Inflammatory macrophage (primary cell): ENCODE results near the gene CA9.

Experiments
- DNase-seq, 2 donors: peaks; one replicate each; pipeline ENCODE4 v3.0.0-alpha.2; 2020 to 2022

CA9 gene

DNA sequence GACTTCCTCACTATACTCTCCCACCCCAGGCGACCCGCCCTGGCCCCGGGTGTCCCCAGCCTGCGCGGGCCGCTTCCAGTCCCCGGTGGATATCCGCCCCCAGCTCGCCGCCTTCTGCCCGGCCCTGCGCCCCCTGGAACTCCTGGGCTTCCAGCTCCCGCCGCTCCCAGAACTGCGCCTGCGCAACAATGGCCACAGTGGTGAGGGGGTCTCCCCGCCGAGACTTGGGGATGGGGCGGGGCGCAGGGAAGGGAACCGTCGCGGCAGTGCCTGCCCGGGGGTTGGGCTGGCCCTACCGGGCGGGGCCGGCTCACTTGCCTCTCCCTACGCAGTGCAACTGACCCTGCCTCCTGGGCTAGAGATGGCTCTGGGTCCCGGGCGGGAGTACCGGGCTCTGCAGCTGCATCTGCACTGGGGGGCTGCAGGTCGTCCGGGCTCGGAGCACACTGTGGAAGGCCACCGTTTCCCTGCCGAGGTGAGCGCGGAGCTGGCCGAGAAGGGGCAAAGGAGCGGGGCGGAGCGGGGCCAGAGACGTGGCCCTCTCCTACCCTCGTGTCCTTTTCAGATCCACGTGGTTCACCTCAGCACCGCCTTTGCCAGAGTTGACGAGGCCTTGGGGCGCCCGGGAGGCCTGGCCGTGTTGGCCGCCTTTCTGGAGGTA is 2.1 kb downstream of the CA9 start:
- DNase-seq = no peak

DNA sequence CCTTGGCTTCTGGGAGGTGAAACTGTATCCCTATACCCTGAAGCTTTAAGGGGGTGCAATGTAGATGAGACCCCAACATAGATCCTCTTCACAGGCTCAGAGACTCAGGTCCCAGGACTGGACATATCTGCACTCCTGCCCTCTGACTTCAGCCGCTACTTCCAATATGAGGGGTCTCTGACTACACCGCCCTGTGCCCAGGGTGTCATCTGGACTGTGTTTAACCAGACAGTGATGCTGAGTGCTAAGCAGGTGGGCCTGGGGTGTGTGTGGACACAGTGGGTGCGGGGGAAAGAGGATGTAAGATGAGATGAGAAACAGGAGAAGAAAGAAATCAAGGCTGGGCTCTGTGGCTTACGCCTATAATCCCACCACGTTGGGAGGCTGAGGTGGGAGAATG is 5.4 kb downstream of the CA9 start:
- DNase-seq = no peak

DNA sequence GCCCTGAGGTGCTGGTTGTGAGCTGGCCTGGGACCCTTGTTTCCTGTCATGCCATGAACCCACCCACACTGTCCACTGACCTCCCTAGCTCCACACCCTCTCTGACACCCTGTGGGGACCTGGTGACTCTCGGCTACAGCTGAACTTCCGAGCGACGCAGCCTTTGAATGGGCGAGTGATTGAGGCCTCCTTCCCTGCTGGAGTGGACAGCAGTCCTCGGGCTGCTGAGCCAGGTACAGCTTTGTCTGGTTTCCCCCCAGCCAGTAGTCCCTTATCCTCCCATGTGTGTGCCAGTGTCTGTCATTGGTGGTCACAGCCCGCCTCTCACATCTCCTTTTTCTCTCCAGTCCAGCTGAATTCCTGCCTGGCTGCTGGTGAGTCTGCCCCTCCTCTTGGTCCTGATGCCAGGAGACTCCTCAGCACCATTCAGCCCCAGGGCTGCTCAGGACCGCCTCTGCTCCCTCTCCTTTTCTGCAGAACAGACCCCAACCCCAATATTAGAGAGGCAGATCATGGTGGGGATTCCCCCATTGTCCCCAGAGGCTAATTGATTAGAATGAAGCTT is 6.1 kb downstream of the CA9 start:
- no peak for DNase-seq

DNA sequence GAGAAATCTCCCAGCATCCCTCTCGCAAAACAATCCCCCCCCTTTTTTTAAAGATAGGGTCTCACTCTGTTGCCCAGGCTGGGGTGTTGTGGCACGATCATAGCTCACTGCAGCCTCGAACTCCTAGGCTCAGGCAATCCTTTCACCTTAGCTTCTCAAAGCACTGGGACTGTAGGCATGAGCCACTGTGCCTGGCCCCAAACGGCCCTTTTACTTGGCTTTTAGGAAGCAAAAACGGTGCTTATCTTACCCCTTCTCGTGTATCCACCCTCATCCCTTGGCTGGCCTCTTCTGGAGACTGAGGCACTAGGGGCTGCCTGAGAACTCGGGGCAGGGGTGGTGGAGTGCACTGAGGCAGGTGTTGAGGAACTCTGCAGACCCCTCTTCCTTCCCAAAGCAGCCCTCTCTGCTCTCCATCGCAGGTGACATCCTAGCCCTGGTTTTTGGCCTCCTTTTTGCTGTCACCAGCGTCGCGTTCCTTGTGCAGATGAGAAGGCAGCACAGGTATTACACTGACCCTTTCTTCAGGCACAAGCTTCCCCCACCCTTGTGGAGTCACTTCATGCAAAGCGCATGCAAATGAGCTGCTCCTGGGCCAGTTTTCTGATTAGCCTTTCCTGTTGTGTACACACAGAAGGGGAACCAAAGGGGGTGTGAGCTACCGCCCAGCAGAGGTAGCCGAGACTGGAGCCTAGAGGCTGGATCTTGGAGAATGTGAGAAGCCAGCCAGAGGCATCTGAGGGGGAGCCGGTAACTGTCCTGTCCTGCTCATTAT is 6.8 kb downstream of the CA9 start:
- no peak for DNase-seq

DNA sequence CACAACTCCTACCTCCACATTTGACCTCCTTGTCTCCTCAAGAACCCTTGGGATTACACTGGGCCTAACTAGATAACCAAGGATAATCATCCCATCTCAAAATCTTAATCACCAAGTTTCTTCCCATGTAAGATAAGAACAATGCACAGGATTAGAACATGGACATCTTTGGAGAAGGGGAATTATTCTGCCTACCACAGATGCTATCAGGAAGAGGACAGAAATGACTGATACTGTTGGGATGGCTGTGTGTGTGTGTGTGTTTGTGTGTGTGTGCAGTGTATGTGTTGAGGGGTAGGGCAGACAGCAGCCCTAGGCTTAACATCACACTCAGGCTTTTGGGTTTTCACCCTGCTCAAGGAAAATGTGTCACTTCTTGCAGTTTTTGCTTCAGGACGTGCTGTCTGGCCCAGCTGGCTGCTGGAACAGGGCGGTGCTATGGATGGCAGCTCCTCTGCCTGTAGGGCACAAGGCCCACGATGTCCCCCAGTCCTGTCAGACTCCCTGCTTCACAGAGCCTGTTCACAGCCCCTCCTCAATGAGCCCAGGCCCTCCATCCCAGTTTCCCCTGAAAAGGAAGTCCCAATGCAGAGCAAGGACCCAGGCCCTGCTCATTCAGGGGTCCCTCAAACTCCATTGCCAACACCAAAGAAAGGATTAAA is 7.7 kb downstream of the CA9 start:
- no peak for DNase-seq

DNA sequence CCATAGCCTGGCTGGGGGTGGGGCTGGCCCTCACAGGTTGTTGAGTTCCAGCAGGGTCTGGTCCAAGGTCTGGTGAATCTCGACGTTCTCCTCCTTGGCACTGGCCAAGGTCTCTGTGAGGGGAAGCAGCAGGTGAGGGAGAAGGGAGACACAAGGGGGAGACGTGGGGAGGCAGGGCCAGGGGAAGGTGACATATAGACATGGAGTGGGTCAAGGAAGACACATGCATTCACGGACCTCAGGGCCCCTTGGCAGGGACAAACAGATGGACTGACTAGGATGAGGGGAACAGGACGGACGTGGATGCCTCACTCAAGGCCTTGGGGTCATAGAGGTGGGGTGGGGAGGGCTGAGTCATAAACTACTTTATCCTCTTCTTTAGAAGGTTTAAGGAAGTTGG is 8.3 kb downstream of the CA9 start:
- no peak for DNase-seq

DNA sequence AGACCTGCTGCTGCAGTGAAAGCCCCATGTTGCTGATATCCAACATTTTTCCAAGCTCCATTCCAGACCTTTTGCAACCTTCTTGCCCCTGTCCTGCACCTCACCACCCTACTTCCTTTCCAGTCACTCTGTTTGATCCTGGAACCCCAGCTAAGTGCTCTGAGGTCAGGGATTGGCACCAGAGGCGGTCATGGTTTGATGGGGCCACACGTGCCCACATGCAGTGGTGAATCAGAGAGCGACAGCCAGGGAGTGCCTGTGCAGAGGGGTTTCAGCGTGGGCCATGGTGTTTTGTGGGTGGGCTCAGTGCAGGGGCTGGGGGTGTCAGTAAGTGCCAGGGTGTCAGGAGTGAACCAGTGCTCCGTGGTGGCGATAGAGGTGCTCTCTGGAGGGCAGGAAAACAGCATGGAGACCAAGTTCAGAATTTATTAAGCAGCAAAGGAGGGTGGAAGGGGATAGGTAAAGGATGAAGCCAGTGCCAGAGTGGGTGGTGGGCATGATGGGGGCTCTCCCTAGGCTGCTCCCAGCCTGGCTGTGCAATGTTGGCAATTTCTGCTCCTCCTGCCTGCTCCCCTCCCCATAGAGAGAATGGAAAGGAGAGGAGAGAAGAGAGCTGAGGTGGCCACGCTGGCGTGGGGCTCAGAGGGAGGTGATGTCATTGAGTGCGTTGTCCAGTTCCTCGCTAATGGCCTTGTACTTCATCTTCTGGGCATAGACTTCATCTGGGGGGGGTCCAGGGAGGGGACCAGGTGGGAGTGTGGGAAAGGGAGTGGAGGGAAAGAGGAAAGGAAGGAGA is 9.0 kb downstream of the CA9 start:
- no peak for DNase-seq

DNA sequence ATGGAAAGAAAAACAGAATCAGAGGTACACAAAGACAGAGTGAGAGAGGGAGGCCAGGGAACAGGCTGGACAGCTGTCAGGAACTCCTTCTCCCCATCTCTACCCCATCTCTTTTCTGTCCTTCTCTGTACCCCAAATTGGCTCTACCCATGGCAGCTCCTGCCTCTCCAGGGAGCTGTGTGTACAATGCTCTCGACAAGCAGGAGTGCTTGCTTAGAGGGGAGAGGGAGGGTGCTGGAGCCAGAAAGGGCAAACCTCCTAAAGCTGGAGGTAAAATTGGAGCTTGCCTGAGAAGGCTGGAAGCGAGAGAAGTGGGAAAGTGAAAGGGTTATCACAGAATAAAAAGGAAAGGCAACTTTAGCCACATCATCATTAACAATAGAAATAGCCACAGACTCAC is 9.6 kb downstream of the CA9 start:
- DNase-seq = no peak

DNA sequence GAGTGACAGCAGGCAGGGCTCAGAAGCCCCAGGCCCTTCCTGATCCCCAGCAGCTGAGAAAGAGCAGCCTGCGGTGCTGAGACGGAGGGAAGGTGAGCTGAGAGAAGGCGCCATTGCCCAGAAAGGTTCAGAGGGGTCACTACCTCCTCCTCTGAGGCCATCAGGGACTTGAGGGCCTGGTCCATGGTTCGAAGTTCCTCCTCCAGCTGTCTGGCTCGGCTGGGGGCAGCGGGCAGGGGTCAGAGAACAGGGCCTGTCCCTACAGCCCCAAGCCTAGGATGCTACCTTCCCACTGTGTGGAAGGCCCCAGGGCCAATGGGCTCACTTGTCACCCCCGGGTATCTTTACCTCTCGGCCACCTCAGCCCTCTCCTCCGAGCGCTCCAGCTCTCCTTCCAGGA is 11.2 kb downstream of the CA9 start:
- DNase-seq = no peak

DNA sequence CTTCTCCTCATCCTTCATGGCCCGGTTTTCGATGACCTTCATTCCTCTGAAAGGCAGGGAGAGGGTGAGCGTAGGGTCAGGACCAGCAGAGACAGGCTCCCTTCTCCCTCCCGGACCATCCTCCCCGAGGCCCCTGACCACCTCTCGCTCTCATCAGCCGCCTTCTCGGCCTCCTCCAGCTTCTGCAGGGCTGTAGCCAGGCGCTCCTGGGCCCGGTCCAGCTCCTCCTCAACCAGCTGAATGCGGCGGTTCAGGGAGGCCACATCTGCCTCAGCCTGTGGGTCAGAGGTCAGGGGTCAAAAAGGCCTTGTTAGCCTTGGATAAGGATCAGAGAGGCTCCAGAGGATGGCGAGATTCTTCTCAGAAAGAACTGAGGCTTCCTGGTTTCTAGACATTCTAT is 11.8 kb downstream of the CA9 start:
- DNase-seq = no peak

DNA sequence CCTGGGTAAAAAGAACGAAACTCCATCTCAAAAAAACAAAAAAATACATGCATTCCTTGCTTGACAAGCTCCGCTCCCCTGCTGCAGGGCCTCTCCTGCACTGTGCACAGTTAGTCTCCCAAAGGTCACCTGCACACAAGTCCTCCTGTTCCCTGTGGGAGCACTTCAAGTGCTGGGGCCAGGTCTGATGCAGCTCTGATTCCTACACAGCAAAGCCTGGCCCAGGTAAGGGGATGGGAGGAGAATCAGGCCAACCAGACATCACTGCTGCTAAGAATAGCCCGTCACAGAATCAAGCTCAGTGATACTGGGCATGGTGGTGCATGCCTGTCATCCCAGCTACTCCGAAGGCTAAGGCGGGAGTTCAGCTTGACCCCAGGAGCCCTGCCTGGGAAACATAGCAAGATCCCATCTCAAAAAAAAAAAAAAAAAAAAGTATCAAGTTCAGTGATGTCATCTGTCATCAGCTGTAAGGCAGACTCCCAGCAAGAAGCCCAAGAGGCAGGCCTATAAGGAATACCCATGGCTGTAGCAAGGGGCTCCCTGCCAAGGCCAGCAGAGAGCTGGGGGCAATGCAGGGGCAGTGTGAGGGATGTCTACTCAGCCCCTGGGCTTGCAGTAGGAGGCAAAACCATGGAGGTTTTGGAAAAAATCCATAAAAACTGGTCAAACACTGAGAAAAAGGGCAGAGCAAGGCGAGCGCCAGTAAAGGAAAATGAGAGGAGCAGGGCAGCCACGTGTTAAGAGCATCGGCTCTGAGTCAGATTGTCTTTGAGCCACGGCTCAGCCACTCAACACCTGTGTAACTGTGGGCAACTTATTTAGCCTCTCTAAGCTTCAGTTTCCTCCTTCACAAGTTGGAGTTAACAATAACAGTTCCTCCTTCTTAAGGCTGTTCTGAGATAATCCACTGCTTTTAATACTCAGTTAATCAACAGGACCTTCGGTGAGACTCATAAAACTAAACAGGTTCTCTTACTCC is 12.8 kb downstream of the CA9 start:
- no peak for DNase-seq

DNA sequence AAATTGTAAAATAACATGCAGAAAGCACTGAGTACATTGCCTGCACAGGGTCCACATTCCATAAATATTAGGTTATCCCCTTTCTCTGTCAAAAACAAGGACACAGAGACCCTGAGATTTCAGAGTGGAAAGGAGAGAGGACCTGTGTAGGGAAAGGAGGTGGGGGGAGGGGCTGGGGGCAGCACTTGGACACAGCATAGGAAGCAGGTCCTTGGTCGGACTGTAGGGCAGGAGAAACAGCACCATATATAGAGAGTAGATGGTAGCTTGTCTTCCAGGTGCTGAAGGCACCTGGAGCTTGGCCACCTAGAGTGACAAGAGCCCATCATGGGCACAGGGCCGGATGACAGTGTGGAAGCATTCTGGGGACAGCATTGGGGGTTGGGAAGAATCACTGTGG is 13.6 kb downstream of the CA9 start:
- no peak for DNase-seq

DNA sequence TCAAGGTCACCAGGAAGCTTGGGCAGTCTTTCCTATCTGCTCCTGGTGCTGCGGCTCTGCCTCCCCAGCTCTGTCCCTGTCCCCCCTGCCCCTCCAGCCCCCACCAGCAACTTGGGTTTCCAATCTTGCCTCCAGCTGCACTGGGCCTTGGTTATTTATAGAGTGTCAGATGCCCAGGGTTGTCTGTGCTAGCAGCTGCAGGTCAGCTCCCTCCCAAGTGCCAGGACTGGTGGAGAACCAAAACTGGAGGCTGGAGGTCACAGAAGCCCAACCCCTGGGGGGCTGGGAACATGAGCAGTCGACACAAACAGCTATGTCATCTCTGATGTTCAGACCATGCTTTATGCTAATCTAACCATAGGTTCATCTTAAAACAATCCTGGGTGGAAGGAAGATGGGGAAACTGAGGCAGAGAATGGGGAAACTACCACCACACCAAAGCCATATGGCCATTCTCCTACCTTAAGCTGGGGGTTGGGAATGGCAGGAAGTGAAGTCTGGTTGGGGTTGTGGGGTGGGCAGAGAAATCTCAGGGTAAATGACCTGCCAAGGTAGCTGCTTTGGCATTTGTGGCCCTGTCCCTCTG is 14.3 kb downstream of the CA9 start:
- no peak for DNase-seq

DNA sequence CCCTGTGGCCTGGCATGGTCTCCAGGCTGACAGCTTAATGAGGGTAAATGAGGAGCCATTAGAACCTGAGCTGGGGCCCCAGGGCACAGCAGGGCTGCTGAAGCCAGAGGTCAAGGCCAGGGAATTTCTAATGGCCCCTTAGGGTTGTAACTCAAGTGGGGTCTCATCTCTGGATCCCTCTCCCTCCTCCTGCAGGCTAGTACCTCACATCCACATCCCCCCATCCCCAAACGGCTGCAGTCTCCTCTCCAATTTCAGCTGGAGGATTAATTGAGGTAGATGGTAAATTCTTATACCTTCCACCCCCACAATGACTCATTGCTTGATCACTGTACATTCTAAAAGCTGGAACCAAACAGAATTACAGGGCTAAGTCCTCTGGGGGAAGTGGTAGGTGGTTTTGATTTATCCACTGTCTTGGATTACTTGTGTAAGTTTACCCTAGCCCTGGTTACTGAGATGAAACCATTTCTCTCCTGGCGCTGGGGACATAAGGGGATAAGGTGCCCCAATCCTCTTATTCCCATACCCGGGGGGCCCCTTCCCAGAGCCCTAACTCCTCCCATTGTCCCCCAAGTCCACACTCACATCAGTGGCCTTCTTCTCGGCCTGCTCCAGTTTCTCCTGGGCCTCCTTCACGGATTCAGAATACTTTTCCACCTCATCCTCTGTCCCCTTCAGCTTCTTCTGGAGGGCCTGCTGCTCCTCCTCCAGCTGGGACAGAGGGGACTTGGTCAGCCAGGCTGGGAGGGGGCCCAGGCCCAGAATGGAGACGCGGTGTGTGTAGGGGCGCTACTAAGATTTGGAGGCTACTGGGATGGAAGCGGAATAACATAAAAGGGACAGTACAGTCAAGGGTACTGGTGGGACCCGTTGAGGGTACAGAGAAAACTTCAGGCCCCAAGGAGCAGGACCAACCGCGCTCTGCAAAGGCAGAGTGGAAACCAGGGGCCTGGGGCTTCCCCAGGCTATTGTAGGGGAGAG is 15.1 kb downstream of the CA9 start:
- peak; percentile 40 to 50 for DNase-seq

DNA sequence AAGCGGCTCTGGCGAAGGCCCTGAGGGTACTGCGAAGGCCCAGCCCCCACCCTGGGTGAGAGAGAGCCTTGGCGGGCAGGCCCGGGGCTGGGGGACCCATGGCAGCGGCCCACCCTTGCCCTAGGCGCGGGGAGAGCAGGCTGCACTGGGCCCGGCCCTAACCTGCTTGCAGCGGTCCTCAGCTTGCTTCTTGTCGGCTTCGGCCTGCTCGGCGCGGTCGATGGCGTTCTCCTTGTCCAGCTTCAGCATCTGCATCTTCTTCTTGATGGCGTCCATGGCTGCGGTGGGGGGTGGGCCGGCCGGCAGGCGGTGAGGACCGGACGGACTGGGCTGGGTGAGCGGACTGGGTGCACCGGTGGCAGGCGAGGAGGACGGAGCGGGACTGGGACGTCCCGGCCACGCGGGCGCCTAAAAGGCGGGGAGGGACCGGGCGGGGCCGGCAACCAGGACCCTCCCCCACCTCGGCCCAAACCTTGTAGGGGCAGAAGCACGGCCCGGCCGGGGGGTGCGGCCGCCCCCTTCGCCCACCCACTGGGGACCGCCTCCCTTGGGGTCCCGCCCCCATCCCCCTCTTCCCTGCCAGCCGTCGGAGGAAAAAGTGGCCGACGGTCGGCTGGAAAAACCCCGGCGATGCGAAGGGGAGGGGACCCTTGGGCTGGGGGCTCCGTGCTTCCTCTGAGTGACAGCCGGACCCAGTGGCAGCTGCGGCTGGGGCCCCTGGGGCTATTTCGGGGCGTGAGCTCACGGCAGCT is 16.0 kb downstream of the CA9 start, which contains the start of gene TPM2:
TPM2 (minus strand) TSS at position 384 of the 752 bp plus-strand sequence; CDS start at position 276, 108 bp downstream.
- no peak for DNase-seq

DNA sequence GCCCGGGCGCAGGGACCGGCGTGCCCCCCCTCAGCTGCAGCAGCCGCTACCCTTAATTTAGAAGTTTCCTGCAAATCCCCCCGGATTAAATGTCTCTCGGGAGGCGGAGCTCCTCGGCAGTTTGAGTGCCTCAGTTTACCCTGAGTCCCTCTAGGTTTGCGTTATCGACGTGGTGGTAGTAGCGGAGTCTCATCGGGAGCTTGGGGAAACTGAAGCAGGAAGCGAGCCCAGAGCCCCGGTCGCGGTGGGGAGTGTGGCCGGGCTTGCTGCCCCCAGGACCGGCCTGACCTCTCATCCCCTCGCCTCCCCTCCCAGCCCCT is 16.5 kb downstream of the CA9 start:
- no peak for DNase-seq

DNA sequence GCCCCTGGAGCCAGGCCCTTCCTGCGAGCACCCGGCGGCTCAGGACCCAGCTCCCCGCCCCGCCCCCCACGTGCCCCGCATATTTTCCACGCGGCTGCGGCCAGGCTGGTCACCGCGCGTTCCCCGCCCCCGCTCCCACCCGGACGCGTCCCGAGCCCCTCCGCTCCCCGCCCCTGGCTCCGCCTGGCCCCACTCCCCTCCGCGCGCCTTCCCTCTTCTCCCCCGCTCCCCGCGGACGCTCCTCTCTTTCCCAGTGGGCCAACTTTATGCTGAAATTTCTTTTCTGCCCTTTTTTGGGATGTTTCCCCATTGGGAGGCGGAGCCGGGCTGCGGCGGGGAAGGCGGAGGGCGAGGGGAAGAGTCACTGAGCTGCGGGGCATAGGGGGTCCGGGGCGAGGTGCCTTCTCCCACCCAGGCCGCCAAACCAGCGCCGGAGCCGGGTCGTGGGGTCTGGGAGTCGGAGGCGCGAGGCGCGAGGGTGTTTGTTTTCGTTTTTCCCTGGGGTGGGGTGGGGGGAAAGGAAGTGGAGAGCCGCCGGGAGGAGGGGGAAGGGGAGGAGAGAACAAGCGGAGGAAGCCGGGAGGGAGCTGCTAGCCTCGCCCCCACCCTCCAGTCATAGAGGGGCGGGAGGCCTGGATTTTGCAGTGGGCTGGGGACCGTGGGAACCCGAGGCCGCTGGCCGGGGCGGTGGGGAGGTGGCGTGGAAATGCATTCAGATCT is 17.0 kb downstream of the CA9 start:
- DNase-seq = peak; percentile 35 to 51

DNA sequence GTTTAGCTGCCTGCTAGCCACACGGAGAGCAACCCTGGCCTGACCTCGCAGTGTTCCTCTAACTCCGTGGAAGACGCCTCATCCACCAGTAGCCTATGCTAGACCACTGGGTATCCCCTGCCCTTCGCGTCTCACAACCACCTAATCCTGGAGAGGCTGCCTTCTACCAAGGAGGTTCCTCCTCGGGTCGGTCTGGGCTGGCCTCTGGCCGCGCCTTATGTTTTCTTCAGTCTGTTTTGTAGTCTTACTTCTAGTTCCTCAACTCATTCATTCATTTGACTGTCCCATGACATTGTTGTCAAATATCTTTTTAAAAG is 17.6 kb downstream of the CA9 start:
- peak; percentile 46 to 60 for DNase-seq
